ENCODE measurements around the gene MRM2.

MRM2 gene

DNA sequence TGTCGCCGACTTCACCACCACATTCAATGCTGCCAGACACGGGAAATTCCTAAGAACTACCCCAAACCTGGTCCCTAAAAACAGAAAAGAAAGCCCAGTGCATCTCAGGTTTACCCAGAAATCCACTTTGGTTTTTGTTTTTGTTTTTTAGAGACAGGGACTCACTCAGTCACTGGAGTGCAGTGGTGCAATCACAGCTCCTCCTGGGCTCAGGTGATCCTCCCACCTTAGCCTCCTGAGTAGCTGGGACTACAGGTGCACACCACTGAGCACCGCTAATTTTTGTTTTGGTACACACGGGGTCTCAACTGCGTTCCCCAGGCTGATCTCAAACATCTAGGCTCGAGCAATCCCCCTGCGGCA lies 32.1 kb downstream of the MRM2 start:
- no peak overlapping the region for H3K27ac ChIP-seq
- no peak overlapping the region for H3K4me3 ChIP-seq (ENCODE audit: low read depth in 1 of 2, low read length in 1 of 2)
- H3K27me3 ChIP-seq = no peaks in the 10 kb centered on the region
- H3K9me3 ChIP-seq = no peaks in the 10 kb centered on the region
- TF ChIP-seq, protein P1, sequence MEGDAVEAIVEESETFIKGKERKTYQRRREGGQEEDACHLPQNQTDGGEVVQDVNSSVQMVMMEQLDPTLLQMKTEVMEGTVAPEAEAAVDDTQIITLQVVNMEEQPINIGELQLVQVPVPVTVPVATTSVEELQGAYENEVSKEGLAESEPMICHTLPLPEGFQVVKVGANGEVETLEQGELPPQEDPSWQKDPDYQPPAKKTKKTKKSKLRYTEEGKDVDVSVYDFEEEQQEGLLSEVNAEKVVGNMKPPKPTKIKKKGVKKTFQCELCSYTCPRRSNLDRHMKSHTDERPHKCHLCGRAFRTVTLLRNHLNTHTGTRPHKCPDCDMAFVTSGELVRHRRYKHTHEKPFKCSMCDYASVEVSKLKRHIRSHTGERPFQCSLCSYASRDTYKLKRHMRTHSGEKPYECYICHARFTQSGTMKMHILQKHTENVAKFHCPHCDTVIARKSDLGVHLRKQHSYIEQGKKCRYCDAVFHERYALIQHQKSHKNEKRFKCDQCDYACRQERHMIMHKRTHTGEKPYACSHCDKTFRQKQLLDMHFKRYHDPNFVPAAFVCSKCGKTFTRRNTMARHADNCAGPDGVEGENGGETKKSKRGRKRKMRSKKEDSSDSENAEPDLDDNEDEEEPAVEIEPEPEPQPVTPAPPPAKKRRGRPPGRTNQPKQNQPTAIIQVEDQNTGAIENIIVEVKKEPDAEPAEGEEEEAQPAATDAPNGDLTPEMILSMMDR (IDR thresholded peaks at IDR 0.05) = no peak
- H3K4me1 ChIP-seq (ENCODE audit: control insufficient read depth in 1 of 2, insufficient read depth in 1 of 2, low read depth in 1 of 2, low read length in 1 of 2) = no peaks in the 10 kb centered on the region
- peaks cover 90% of the 10 kb centered on the region for H3K36me3 ChIP-seq

DNA sequence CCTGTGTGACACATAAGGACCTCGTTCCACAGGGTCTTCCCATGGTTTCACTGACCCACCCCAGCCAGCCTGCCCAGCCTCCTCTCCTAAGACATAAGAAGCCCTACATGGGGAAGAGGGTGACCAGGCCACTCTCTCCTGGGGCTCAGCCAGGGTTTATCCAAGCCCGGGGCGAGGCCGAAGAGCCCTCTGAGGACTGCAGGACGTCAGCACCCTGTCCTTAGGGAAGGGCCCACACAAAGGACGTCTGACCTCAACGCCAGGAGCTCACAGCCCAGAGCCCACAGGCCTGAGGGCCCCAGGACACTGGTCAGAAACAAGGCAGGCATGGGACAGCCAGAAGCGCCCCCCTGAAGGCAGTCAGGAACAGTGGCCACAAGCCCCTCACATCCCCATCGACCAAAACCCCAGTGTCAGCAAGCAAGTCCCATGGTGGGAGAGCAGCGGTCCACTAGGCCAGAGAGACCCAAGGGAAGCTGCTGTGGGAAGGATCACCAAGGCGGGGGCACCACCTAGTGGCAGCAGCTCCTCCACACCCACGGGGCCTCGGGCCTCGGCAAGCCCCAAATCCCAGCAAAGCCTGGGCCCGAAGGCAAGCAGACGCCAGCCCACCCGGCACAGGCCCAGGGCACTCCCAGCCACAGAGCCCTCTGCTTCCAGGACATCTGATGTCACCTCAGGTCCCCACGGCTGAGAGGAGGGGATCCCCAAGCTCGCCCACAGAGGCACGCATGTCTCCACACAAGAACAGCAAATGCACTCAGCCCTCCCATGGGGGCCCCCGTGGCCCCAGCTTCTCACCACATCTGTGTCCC lies 32.7 kb downstream of the MRM2 start:
- H3K4me3 ChIP-seq (ENCODE audit: low read depth in 1 of 2, low read length in 1 of 2) = no peak overlapping the region
- H3K9me3 ChIP-seq = no peaks in the 10 kb centered on the region
- H3K36me3 ChIP-seq = peaks cover 89% of the 10 kb centered on the region
- no peak overlapping the region for H3K27ac ChIP-seq
- TF ChIP-seq, protein P1 (IDR thresholded peaks at IDR 0.05) = no peak
- H3K4me1 ChIP-seq (ENCODE audit: control insufficient read depth in 1 of 2, insufficient read depth in 1 of 2, low read depth in 1 of 2, low read length in 1 of 2) = no peaks in the 10 kb centered on the region
- no peaks in the 10 kb centered on the region for H3K27me3 ChIP-seq

DNA sequence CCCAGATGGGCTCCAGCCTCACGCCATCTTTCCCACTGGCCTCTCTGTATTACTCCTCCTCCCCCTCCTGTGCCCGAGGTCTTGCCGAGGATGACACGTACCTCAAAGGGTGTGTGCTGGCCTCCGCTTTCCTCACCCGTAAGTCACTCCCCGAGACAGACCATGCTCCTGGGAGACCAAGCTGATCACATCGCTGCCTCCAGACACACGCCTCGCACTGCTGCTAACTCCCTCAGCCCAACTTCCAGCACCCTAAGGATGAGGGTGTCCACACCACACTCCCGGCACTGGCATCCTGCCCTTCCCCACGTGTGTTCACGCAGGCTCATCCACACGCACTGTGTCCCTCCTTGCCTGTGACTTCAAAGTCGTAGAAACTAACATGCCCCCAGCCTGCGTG lies 33.3 kb downstream of the MRM2 start:
- H3K36me3 ChIP-seq = peaks cover 86% of the 10 kb centered on the region
- H3K27ac ChIP-seq = no peak overlapping the region
- H3K9me3 ChIP-seq = no peaks in the 10 kb centered on the region
- H3K4me3 ChIP-seq (ENCODE audit: low read depth in 1 of 2, low read length in 1 of 2) = no peak overlapping the region
- H3K27me3 ChIP-seq = no peaks in the 10 kb centered on the region
- H3K4me1 ChIP-seq (ENCODE audit: control insufficient read depth in 1 of 2, insufficient read depth in 1 of 2, low read depth in 1 of 2, low read length in 1 of 2) = no peaks in the 10 kb centered on the region
- TF ChIP-seq, protein P1 (IDR thresholded peaks at IDR 0.05) = no peak

DNA sequence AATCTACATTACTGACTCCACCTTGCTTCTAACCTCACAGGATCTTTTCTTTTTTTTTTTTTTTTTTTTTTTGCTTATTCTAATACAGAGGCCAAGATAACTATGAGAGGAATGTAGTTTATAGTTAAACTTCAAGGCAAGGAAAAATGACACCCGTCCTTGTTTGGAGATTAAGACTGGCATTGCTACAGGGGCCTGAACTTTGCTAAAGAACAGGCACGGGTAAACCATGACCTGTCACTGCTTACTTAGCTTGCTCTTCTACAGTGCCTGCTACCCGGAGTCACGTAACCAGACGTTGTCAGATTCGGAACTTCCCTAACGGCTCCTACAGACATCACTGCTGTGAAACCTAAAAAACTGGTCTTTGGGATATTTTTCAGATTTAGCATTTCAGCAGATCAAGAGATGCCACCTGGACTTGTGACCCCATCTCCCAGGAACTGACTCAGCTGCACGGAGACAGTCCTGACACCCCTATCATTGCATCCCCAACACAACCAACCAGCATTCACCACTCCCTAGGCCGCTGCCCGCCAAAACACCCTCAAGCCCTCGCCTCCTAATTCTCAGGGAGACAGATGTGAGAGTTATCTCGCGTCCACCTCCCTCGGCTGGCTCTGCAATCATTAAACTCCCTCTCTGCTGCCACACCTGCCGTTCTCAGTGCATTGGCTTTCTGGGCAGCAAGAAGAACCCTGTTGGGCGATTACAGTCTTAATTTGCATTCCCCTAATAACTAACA lies 36.8 kb downstream of the MRM2 start:
- no peaks in the 10 kb centered on the region for H3K9me3 ChIP-seq
- H3K36me3 ChIP-seq = peaks cover 71% of the 10 kb centered on the region
- H3K27ac ChIP-seq = no peak overlapping the region
- H3K27me3 ChIP-seq = no peaks in the 10 kb centered on the region
- H3K4me3 ChIP-seq (ENCODE audit: low read depth in 1 of 2, low read length in 1 of 2) = no peak overlapping the region
- no peaks in the 10 kb centered on the region for H3K4me1 ChIP-seq (ENCODE audit: control insufficient read depth in 1 of 2, insufficient read depth in 1 of 2, low read depth in 1 of 2, low read length in 1 of 2)
- TF ChIP-seq, protein P1 (IDR thresholded peaks at IDR 0.05) = no peak

DNA sequence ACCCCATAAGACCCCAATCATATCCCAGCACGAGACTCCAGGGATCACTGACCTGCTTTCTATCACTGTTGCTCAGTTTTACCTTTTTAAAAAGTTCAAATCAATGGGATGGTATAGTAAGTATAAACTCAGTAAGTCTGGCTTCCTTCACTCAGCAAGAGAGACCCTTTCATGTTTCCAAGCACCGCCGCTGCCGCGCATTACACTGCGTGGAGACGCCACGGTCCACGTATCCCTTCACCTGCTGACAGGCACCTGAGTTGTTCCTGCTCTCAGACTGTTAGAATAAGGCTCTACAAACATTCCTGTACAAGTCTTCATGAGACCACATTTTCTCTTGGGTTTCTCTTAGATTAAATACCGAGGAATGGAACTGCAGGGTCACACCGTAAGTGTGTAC lies 37.6 kb downstream of the MRM2 start:
- Histone ChIP-seq H3K4me3 (ENCODE audit: low read depth in 1 of 2, low read length in 1 of 2) (no peak overlapping the region), H3K36me3 (peaks cover 71% of the 10 kb centered on the region), H3K27ac (no peak overlapping the region), H3K9me3 (no peaks in the 10 kb centered on the region), H3K27me3 (no peaks in the 10 kb centered on the region), H3K4me1 (ENCODE audit: control insufficient read depth in 1 of 2, insufficient read depth in 1 of 2, low read depth in 1 of 2, low read length in 1 of 2) (no peaks in the 10 kb centered on the region)
- TF ChIP-seq, protein P1 (IDR thresholded peaks at IDR 0.05) = no peak
